ENCODE results near the gene KBTBD7.

The KBTBD7 gene

DNA sequence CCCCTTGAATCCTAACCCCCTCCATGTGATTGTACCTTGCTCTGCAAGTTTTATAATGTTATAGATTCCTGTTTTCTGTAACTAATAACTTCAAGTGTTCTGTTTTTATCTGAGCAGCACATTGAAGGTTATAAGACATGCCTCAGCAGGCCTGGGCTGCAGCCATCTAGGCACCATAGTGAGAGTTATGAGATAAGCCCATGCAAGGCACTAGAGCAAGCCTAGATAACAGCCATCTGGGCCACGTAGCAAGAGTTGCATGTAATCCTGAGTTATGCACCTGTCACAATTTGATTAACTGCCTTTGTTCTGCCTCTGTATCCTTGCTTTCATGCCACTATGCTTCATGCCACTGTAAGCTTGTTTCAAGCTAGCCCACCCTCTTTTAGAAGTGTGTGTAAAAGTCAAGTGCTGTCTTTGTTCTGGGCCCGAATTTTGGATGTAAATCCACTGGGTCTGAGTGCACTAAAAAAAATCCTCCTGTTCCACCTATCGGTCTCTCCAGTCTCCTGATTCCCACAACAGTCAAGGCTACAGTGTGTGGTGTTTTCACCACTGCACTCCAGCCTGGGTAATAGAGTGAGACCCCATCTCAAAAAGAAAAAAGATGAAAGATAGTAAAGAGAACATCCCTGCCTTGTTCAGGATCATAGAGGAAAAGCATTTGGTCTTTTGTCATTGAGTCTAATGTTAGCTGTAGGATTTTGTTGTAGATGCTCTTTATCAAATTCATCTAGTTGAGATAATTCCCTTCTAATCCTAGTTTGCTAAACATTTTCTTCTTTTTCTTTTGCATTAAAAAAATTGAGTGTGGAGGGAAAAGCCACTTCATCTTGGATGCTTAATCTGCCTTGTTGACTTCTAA is 45.7 kb downstream of the KBTBD7 start:
- DNase-seq (ENCODE audit: insufficient read length, low spot score) (no peak), FAIRE-seq (no peak)
- no peak for TF ChIP-seq SPI1 (IDR thresholded peaks at IDR 0.05; ENCODE audit: low read depth, low read length)
- no peak for TF ChIP-seq TAF1 (IDR thresholded peaks at IDR 0.05; ENCODE audit: low read depth, low read length)
- no peak for TF ChIP-seq POU2F2 (IDR thresholded peaks at IDR 0.05; ENCODE audit: low read depth, low read length)
- no peak for TF ChIP-seq POLR2AphosphoS5 (IDR thresholded peaks at IDR 0.05; ENCODE audit: low read depth, low read length)
- TF ChIP-seq PAX5 (IDR thresholded peaks at IDR 0.05; ENCODE audit: insufficient read depth, low read length, severe bottlenecking): no peak
- TF ChIP-seq POLR2A (IDR thresholded peaks at IDR 0.05; ENCODE audit: low read depth, low read length): no peak

DNA sequence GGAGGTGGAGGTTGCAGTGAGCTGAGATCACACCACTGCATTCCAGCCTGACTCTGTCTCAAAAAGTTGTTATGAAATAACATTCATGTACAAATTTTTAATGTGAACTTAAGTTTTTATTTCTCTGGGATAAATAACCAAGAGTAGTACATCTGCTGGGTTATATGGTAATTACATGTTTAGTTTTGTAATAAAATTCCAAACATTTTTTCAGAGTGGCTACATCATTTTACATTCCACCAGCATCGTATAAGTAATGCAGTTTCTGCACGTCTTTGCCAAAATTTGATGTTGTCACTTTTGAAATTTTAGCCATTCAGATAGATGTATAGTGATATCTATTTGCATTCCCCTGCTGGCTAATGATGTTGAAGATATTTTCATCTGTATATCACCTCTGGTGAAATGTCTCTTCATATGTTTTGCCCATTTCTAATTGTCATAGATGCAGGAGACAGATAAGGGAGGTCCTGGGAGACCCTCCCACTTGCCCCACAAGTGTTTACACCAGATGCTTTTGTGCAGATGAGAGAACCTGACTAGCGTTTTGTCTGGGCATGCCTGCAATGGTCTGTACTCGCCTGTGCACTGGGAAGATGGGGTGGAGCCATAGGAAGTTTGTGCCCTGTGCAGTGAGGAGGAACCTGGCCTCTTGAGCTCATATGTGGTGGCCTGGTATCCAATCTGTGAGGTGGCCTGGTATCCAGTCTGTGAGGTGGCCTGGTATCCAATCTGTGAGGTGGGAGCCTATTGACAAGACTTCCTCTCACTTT is 49.0 kb downstream of the KBTBD7 start:
- DNase-seq (ENCODE audit: insufficient read length, low spot score) (no peak), FAIRE-seq (peak; percentile 5)
- TF ChIP-seq POLR2AphosphoS5 (IDR thresholded peaks at IDR 0.05; ENCODE audit: low read depth, low read length) (no peak), PAX5 (IDR thresholded peaks at IDR 0.05; ENCODE audit: insufficient read depth, low read length, severe bottlenecking) (no peak), POU2F2 (IDR thresholded peaks at IDR 0.05; ENCODE audit: low read depth, low read length) (no peak), POLR2A (IDR thresholded peaks at IDR 0.05; ENCODE audit: low read depth, low read length) (no peak), SPI1 (IDR thresholded peaks at IDR 0.05; ENCODE audit: low read depth, low read length) (no peak), TAF1 (IDR thresholded peaks at IDR 0.05; ENCODE audit: low read depth, low read length) (no peak)

DNA sequence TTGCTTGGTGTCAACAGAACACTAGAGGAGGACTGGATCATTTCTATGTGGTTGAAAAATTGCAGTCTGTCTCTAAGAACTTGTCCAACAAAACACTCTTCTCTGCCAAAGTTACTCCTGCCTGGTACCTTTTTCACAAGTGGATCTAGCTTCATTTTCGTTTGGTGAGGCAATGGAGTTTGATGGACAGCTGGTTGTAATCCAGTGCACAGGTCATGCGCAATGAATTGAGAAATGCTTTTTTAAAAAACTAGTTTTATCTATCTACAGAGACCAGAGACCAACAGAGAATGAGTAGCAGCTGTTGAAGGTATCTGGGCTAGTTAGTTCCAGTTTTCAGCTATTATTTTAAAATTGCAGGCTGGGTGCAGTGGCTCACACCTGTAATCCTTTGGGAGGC is 49.8 kb downstream of the KBTBD7 start:
- TF ChIP-seq POLR2A (IDR thresholded peaks at IDR 0.05; ENCODE audit: low read depth, low read length) (no peak), SPI1 (IDR thresholded peaks at IDR 0.05; ENCODE audit: low read depth, low read length) (no peak), POU2F2 (IDR thresholded peaks at IDR 0.05; ENCODE audit: low read depth, low read length) (no peak), PAX5 (IDR thresholded peaks at IDR 0.05; ENCODE audit: insufficient read depth, low read length, severe bottlenecking) (no peak), POLR2AphosphoS5 (IDR thresholded peaks at IDR 0.05; ENCODE audit: low read depth, low read length) (no peak), TAF1 (IDR thresholded peaks at IDR 0.05; ENCODE audit: low read depth, low read length) (no peak)
- no peak for DNase-seq (ENCODE audit: insufficient read length, low spot score)
- FAIRE-seq: no peak

All from GM12891 (cell line).